Upper lobe of left lung (tissue), 6 donors: ENCODE measurements around the gene G0S2. TPM values are rescaled to one million over a fixed set of nuclear protein-coding genes. Genes with fewer than 3 reads are reported as not detected.

Source experiments
- ATAC-seq, 2 donors: fragments of 200-7000 bp; cut with Tn5 transposase; one replicate each; pipeline ENCODE4 v1.9.1; 2022; ENCODE audit warnings: mild to moderate bottlenecking in 2 of 2, moderate library complexity in 2 of 2; ENCODE audit not compliant: low FRiP score in 2 of 2
- DNase-seq, 2 donors: peaks; one replicate each; pipeline ENCODE4 v3.0.0-alpha.2; 2019 to 2020
- H3K27ac ChIP-seq, 4 donors: fragments of 200-600 bp; sonication (generic); one replicate each; pipeline ENCODE4 v1.5.1; 2016 to 2019
- H3K27me3 ChIP-seq, 4 donors: fragments of 200-600 bp; sonication (generic); one replicate each; pipeline ENCODE4 v1.5.1; 2017 to 2019
- H3K36me3 ChIP-seq, 4 donors: fragments of 200-600 bp; sonication (generic); one replicate each; pipeline ENCODE4 v1.5.1; 2016 to 2019
- H3K4me1 ChIP-seq, 4 donors: fragments of 200-600 bp; sonication (generic); one replicate each; pipeline ENCODE4 v1.5.1; 2018 to 2019
- H3K4me3 ChIP-seq, 4 donors: fragments of 200-600 bp; sonication (generic); one replicate each; pipeline ENCODE4 v1.5.1; 2017 to 2019; ENCODE audit warnings: mild to moderate bottlenecking in 2 of 4, moderate library complexity in 1 of 4
- H3K9me3 ChIP-seq, 4 donors: fragments of 200-600 bp; sonication (generic); one replicate each; pipeline ENCODE4 v1.5.1; 2018 to 2019
- EP300 ChIP-seq, 4 donors: sonication (generic); formaldehyde crosslinking; IDR thresholded peaks; one replicate each; pipeline ENCODE4 v1.5.1; 2017; ENCODE audit warnings: antibody characterized with exemption in 4 of 4, control low read depth in 2 of 4
- POLR2A ChIP-seq, 4 donors: fragments of 450-650 bp; IDR thresholded peaks; one replicate each; pipeline ENCODE4 v1.5.1; 2016 to 2017; ENCODE audit warnings: antibody characterized with exemption in 4 of 4, mild to moderate bottlenecking in 2 of 4
- POLR2AphosphoS5 ChIP-seq, 2 donors: sonication (generic); formaldehyde crosslinking; IDR thresholded peaks; one replicate each; pipeline ENCODE4 v1.5.1; 2017; ENCODE audit warnings: antibody characterized with exemption in 2 of 2
- WGBS, 2 donors: methylation state at CpG; one replicate each; pipeline ENCODE4 v1.1.5; 2017 to 2018; 5-methylcytosine and 5-hydroxymethylcytosine counted together
- total RNA-seq, 6 donors: library from RNA; depleted of rRNA in 4 of 6; stranded (reverse); fragments of >200 nt in 4 of 6; gene quantifications; one replicate each; pipeline versions ENCODE4 v1.1.0 to v1.2.1, GENCODE V29; 2016 to 2021
- TF ChIP-seq, protein P1 (sequence below), 6 experiments: fragments of 450-650 bp in 4 of 6; fragments of 200-600 bp in 2 of 6; sonication (generic) in 2 of 6; IDR thresholded peaks; one replicate each; pipeline ENCODE4 v1.5.1; 2016 to 2019; ENCODE audit warnings: antibody characterized with exemption in 6 of 6
- donor health status: DM: no; HTN: no; CAD: no; lungs with moderate emphysema.
- donor health status: DM: no; HTN: yes; CAD: no; lungs with severe emphysema.

G0S2 gene
- total RNA-seq, 6 donors from 2014 or later = 14.4 to 108 (median 46.0) TPM

DNA sequence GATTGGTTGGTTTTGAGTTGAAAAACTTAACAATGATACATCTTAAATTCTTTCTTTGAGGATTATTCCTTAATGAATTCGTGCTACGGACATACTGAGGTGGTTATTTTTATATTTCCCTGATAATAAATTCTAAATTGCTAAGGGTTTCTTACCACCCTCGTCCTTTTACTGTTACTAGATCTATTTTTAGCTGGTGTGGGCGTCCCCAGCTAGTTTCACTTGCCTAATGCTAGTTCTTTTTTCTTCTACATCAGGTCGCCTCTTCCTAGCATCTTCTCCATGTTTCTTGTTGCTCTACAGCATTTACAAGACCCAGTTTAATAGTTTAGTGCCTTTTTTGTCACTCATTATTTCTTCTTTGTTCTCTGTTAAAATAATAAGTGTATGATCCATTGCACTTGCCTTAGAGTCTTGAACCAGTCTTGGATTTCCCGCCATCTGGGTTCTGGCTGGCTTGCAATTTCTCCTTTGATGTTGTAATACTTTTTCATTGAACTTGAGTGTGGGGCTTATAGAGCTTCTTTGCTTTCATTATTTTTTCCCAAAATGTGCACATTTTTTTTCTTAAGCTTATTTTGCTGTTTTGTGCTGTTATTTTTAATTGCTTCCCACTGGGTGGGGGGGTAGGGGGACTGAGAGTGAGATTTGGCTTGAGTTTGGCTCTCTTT is 28.8 kb downstream of the G0S2 start:
- no peaks in the 10 kb centered on the region for H3K27me3 ChIP-seq
- H3K36me3 ChIP-seq = no peaks in the 10 kb centered on the region
- 60 to 71% methylated on average over 6 of the region's 6 CpGs for WGBS, 2 donors
- DNase-seq (no peak), ATAC-seq (no peak)
- H3K4me1 ChIP-seq = no peaks in the 10 kb centered on the region
- no peaks in the 10 kb centered on the region for H3K9me3 ChIP-seq
- TF ChIP-seq EP300 (IDR thresholded peaks at IDR 0.05) (no peak), POLR2AphosphoS5 (IDR thresholded peaks at IDR 0.05) (no peak), POLR2A (IDR thresholded peaks at IDR 0.05) (no peak)
- TF ChIP-seq, protein P1, sequence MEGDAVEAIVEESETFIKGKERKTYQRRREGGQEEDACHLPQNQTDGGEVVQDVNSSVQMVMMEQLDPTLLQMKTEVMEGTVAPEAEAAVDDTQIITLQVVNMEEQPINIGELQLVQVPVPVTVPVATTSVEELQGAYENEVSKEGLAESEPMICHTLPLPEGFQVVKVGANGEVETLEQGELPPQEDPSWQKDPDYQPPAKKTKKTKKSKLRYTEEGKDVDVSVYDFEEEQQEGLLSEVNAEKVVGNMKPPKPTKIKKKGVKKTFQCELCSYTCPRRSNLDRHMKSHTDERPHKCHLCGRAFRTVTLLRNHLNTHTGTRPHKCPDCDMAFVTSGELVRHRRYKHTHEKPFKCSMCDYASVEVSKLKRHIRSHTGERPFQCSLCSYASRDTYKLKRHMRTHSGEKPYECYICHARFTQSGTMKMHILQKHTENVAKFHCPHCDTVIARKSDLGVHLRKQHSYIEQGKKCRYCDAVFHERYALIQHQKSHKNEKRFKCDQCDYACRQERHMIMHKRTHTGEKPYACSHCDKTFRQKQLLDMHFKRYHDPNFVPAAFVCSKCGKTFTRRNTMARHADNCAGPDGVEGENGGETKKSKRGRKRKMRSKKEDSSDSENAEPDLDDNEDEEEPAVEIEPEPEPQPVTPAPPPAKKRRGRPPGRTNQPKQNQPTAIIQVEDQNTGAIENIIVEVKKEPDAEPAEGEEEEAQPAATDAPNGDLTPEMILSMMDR (IDR thresholded peaks at IDR 0.05) = no peak
- no peak overlapping the region for H3K27ac ChIP-seq
- no peak overlapping the region for H3K4me3 ChIP-seq

DNA sequence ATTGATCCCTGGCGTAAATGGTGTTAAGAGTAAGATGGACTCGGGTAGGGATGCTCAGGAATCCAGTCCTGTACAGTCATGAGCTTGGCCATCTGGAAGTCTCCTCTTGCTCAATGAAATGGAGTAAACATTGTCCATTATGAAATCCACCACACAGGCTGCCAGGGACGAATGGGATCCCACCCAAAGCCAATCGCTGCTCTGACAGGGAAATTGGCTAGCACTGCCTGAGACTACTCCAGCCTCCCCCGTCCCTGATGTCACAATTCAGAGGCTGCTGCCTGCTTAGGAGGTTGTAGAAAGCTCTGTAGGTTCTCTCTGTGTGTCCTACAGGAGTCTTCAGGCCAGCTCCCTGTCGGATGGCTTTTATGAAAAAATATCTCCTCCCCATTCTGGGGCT is 29.4 kb downstream of the G0S2 start, which contains the start of gene HSD11B1:
HSD11B1 (plus strand) TSS at position 263 of the 400 bp plus-strand sequence; CDS start at position 360, 97 bp downstream.
- TF ChIP-seq POLR2AphosphoS5 (IDR thresholded peaks at IDR 0.05) = peak in 1 of 2 donors; percentile 58
- peak in 1 of 4 donors; percentile 36 for TF ChIP-seq POLR2A (IDR thresholded peaks at IDR 0.05)
- TF ChIP-seq, protein P1 (IDR thresholded peaks at IDR 0.05) = no peak
- peak in 1 of 2 donors; percentile 51 for DNase-seq
- Histone ChIP-seq H3K4me1 (no peaks in the 10 kb centered on the region), H3K27ac (peak within 1 kb of the TSS in 2 of 4 donors; percentile 11 to 57), H3K27me3 (no peaks in the 10 kb centered on the region), H3K4me3 (peak within 1 kb of the TSS in 1 of 4 donors; percentile 25), H3K36me3 (no peaks in the 10 kb centered on the region), H3K9me3 (no peaks in the 10 kb centered on the region)
- peak; percentile 73 to 96 for ATAC-seq
- WGBS, 2 donors = 59 to 61% methylated on average over 6 of the region's 6 CpGs

DNA sequence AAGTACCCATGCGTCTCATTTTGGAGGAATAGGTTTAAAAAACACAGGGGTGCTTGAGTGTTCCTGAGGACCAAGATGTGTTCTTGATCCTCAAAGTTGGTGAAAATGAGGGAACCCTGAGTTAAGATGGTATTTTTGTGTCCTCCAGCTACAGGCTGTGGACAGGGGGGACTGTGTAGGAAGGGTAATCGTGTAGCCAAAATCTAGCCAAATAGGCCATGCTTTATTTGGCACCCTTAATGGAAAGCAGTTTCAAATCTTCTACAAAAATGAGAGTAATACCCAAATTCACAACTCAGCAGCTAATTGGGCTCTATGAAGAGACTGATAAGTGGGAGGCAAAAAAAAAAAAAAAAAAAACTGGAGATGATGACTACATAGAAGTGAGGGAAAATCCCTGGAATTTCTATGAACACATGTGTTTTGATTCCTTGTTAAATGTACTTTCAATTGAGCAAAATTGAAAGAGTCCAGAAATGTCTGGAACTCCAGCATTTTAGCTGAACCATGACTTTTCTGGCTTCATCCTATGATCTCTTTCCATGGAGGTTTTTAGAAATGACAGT is 29.9 kb downstream of the G0S2 start:
- 74 to 79% methylated on average over 2 of the region's 2 CpGs for WGBS, 2 donors
- H3K4me1 ChIP-seq = no peaks in the 10 kb centered on the region
- H3K9me3 ChIP-seq = no peaks in the 10 kb centered on the region
- peak overlapping the region in 1 of 4 donors; percentile 25 for H3K4me3 ChIP-seq
- no peaks in the 10 kb centered on the region for H3K36me3 ChIP-seq
- ATAC-seq (peak in 1 of 2 donors; percentile 57), DNase-seq (no peak)
- H3K27ac ChIP-seq = peak overlapping the region in 2 of 4 donors; percentile 11 to 57
- TF ChIP-seq POLR2AphosphoS5 (IDR thresholded peaks at IDR 0.05) (no peak), POLR2A (IDR thresholded peaks at IDR 0.05) (no peak), EP300 (IDR thresholded peaks at IDR 0.05) (no peak)
- TF ChIP-seq, protein P1 (IDR thresholded peaks at IDR 0.05) = no peak
- H3K27me3 ChIP-seq = no peaks in the 10 kb centered on the region

DNA sequence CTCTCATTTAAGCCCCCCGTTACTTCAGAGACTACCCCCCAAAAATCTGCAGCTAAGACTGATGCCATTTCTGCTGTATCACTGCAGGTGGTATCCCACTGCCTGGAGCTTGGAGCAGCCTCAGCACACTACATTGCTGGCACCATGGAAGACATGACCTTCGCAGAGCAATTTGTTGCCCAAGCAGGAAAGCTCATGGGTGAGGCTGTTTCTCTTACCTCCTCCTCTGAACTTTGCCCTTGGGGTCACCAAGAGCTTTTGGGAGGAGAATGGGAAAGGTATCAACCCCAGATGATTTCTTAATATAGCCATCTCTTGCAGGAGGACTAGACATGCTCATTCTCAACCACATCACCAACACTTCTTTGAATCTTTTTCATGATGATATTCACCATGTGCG is 31.4 kb downstream of the G0S2 start:
- WGBS, 2 donors = 94 to 97% methylated on average over 3 of the region's 3 CpGs
- H3K4me1 ChIP-seq = no peaks in the 10 kb centered on the region
- no peak for DNase-seq
- no peaks in the 10 kb centered on the region for H3K27me3 ChIP-seq
- H3K4me3 ChIP-seq = no peak overlapping the region
- no peaks in the 10 kb centered on the region for H3K9me3 ChIP-seq
- no peak for ATAC-seq
- H3K36me3 ChIP-seq = no peaks in the 10 kb centered on the region
- no peak for TF ChIP-seq EP300 (IDR thresholded peaks at IDR 0.05)
- TF ChIP-seq POLR2A (IDR thresholded peaks at IDR 0.05) = no peak
- no peak overlapping the region for H3K27ac ChIP-seq

DNA sequence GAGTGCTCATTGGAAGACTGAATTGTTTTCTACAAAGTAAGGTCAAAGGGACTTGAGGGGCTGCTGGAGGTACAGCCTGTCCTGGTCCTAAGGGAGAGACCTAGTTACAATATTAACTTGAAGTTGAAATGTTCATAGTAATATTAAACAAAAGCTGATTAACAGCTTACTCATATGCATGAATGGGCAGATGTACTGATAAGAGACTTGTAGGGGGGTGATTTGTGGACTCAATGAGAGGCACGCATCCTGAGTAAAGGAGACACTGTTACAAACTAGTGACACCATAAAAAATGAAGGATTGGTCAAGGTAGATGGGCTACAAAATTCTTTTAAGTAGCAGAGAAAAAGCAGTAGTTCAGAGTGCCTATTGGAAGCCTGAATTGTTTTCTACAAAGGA is 32.1 kb downstream of the G0S2 start:
- no peak for TF ChIP-seq POLR2AphosphoS5 (IDR thresholded peaks at IDR 0.05)
- no peak for TF ChIP-seq POLR2A (IDR thresholded peaks at IDR 0.05)
- TF ChIP-seq, protein P1 (IDR thresholded peaks at IDR 0.05) = no peak
- TF ChIP-seq EP300 (IDR thresholded peaks at IDR 0.05) = no peak
- no peak for ATAC-seq
- Histone ChIP-seq H3K27me3 (no peaks in the 10 kb centered on the region), H3K36me3 (no peaks in the 10 kb centered on the region), H3K4me3 (no peak overlapping the region), H3K27ac (no peak overlapping the region), H3K4me1 (no peaks in the 10 kb centered on the region), H3K9me3 (no peaks in the 10 kb centered on the region)
- DNase-seq = no peak
- WGBS, 2 donors = 92 to 96% methylated on average over 1 of the region's 1 CpG
